HG03432 (cell line): ENCODE measurements around the gene ZNF223.

Experiments used
- ATAC-seq: cut with Tn5 transposase; IDR thresholded peaks from one replicate; pipeline ENCODE4 v1.9.1; 2021; ENCODE audit warnings: mild to moderate bottlenecking, moderate library complexity; ENCODE audit not compliant: unreplicated experiment

Gene ZNF223

GRCh38 chr19:44069415-44069814 is 17.6 kb downstream of the ZNF223 start:
- ATAC-seq = no peak

- peak; percentile 96 for ATAC-seq
These were observed 20.1 kb downstream of the ZNF223 start, which contains the start of gene ZNF284 for GRCh38 chr19:44071824-44072542. Gene ZNF284 (plus strand): TSS chr19:44072159. CDS start chr19:44076390, 4,231 bp downstream.

- ATAC-seq = no peak
These were observed 20.9 kb downstream of the ZNF223 start for GRCh38 chr19:44072543-44073401.

- no peak for ATAC-seq
These were observed 24.5 kb downstream of the ZNF223 start for GRCh38 chr19:44076325-44076724.

GRCh38 chr19:44092108-44092507 is 40.3 kb downstream of the ZNF223 start:
- ATAC-seq = no peak

- peak; percentile 87 for ATAC-seq
These were observed 42.3 kb downstream of the ZNF223 start, which contains the start of gene ZNF224 for GRCh38 chr19:44093931-44094765. Gene ZNF224 (plus strand): TSS chr19:44094361. CDS start chr19:44097874, 3,513 bp downstream.

GRCh38 chr19:44107751-44108150 is 55.9 kb downstream of the ZNF223 start:
- no peak for ATAC-seq

GRCh38 chr19:44109458-44109857 is 57.6 kb downstream of the ZNF223 start:
- no peak for ATAC-seq

- ATAC-seq = no peak
These were observed 60.2 kb downstream of the ZNF223 start for GRCh38 chr19:44111910-44112463.

- ATAC-seq = no peak
These were observed 60.9 kb downstream of the ZNF223 start for GRCh38 chr19:44112802-44113137.

- ATAC-seq = peak; percentile 90
These were observed 61.4 kb downstream of the ZNF223 start, which contains the start of gene ZNF225 for GRCh38 chr19:44113138-44113783. Gene ZNF225 (plus strand): TSS chr19:44113399. CDS start chr19:44115828, 2,429 bp downstream.

GRCh38 chr19:44113784-44114390 is 62.1 kb downstream of the ZNF223 start:
- ATAC-seq = peak; percentile 6
